Measurements from ENCODE around the gene KCNJ1. TPM values are rescaled to one million over a fixed set of nuclear protein-coding genes. Genes with fewer than 3 reads are reported as not detected.

Gene KCNJ1
- total RNA-seq, 1 experiment from 2014 or later: not detected

DNA sequence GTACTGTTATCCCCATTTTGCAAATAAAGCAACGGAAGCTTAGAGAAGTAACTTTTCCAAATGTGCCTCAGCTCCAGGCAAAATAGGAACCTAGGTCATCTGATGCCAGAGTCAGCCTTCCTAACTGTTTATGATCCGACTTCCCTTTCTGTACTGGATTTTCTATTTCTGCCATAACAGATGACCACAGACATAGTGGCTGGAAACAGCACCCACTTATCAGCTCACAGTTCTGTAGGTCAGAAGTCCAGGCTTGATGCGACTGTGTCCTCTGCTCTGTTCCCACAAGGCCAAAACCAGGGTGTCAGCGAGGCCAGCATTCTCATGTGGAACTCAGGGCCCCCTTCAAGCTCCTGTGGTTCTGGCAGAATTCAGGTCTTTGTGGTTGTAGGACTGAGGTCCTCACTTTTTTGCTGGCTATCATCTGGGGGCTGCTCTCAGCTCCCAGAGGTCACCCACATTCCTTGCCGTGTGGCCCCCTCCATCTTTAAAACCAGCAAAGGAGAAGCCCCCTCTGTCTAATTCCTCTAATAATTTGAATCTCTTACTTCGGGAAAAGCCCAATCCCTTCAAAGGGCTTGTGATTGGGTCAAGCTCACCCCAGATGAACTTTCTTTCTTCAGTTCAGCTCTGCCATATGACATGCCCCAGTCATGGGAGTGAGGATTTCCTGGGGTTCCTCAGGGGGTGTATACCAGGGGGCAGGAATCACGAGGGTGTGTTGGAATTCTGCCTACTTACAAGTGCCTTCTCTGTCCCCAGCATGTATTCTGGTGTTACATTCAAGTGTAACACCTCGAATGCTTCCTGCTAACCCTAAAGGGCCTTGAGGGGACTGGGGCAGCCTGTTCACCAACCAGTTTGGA, 39.3 kb upstream of the KCNJ1 start:
- ChIA-PET POLR2A (ENCODE audit: unreplicated experiment) (interaction anchor here (0.6 kb wide), 2 partner anchors 21 to 426 kb away, joined by 3 read pairs; no protein-coding TSS in a partner anchor), CTCF (interaction anchor here (0.5 to 1.0 kb wide), 6 partner anchors 16 to 584 kb away, joined by 3 to 9 read pairs (median 4); no protein-coding TSS in a partner anchor)
- H3K9me2 ChIP-seq (replicated peaks; ENCODE audit: low read length): no peaks in the 10 kb centered on the region
- H3K27me3 ChIP-seq (ENCODE audit: low read length): no peaks in the 10 kb centered on the region
- H3K9me3 ChIP-seq (ENCODE audit: low read length): no peaks in the 10 kb centered on the region
- H2AFZ ChIP-seq (ENCODE audit: low read length): peak overlapping the region; percentile 97
- H3K9ac ChIP-seq (ENCODE audit: low read length): peak overlapping the region; percentile 62; the same call in 1 of the 2 replicates
- H4K20me1 ChIP-seq (ENCODE audit: low read length): no peaks in the 10 kb centered on the region
- no peaks in the 10 kb centered on the region for H3K79me2 ChIP-seq (ENCODE audit: low read length)
- H3K4me1 ChIP-seq (ENCODE audit: insufficient read depth, low read length): peaks cover 19% of the 10 kb centered on the region
- no peaks in the 10 kb centered on the region for H3K36me3 ChIP-seq (ENCODE audit: low read depth, low read length)
- no TSS peak for BruUV-seq (replicated peaks)
- DNase-seq: no peak
- no peak overlapping the region for H3K27ac ChIP-seq (ENCODE audit: low read length)
- H3K4me2 ChIP-seq (ENCODE audit: low read length): peak overlapping the region; percentile 95
- intact Hi-C loops (cut with micrococcal nuclease): loop anchor here (1.0 kb wide), 1 partner anchor 22 kb away; no protein-coding TSS in a partner anchor
- no peak for ATAC-seq
- peak overlapping the region; percentile 85 for H3K4me3 ChIP-seq (ENCODE audit: low read length)
- TF ChIP-seq EZH2 (IDR thresholded peaks at IDR 0.05; ENCODE audit: low read length, unreplicated experiment): no peak
- TF ChIP-seq CTCF (conservative IDR thresholded peaks at IDR 0.05; ENCODE audit: low read depth, low read length): 0 out of 2 replicates have a peak, but pooled peaks have one; percentile 28
- no peaks in the 10 kb centered on the region for H3F3A ChIP-seq (ENCODE audit: low read length, unreplicated experiment)

GRCh38 chr11:128905345-128906184, 38.5 kb upstream of the KCNJ1 start:
- intact Hi-C loops (cut with micrococcal nuclease): loop anchor here (1.0 kb wide), 1 partner anchor 21 kb away; no protein-coding TSS in a partner anchor

More at GRCh38 chr11:128905345-128906184, 38.5 kb upstream of the KCNJ1 start:
- ChIA-PET POLR2A (ENCODE audit: unreplicated experiment) (interaction anchor here (0.6 kb wide), 2 partner anchors 22 to 427 kb away, joined by 3 read pairs; no protein-coding TSS in a partner anchor), CTCF (interaction anchor here (0.5 to 1.0 kb wide), 7 partner anchors 15 to 583 kb away, joined by 3 to 9 read pairs (median 3); no protein-coding TSS in a partner anchor)
- no peaks in the 10 kb centered on the region for H3K9me2 ChIP-seq (replicated peaks; ENCODE audit: low read length)
- H3K4me1 ChIP-seq (ENCODE audit: insufficient read depth, low read length): peaks cover 19% of the 10 kb centered on the region
- peak overlapping the region; percentile 95 for H3K4me2 ChIP-seq (ENCODE audit: low read length)
- H2AFZ ChIP-seq (ENCODE audit: low read length): peak overlapping the region; percentile 97
- no peaks in the 10 kb centered on the region for H3K36me3 ChIP-seq (ENCODE audit: low read depth, low read length)
- ATAC-seq (peak; percentile 76), DNase-seq (peak; percentile 77)
- no TSS peak for BruUV-seq (replicated peaks)
- H3K9me3 ChIP-seq (ENCODE audit: low read length): no peaks in the 10 kb centered on the region
- H4K20me1 ChIP-seq (ENCODE audit: low read length): no peaks in the 10 kb centered on the region
- no peak for TF ChIP-seq EZH2 (IDR thresholded peaks at IDR 0.05; ENCODE audit: low read length, unreplicated experiment)
- peak; percentile 76 for TF ChIP-seq CTCF (conservative IDR thresholded peaks at IDR 0.05; ENCODE audit: low read depth, low read length)
- H3K9ac ChIP-seq (ENCODE audit: low read length): peak overlapping the region; percentile 62
- H3F3A ChIP-seq (ENCODE audit: low read length, unreplicated experiment): no peaks in the 10 kb centered on the region
- no peaks in the 10 kb centered on the region for H3K27me3 ChIP-seq (ENCODE audit: low read length)
- peak overlapping the region; percentile 85 for H3K4me3 ChIP-seq (ENCODE audit: low read length)
- H3K27ac ChIP-seq (ENCODE audit: low read length): no peak overlapping the region
- no peaks in the 10 kb centered on the region for H3K79me2 ChIP-seq (ENCODE audit: low read length)
